ENCODE measurements around the gene FRMD7.
"Not testable (repeated sequence)": the region's sequence is repeated elsewhere in the genome, so short reads cannot be mapped to it uniquely, and the experiment has no call there.

FRMD7 gene

GRCh38 chrX:132127743-132128142, at the start of gene FRMD7:
Gene FRMD7, minus strand, starts transcription at chrX:132128020. Its CDS starts 176 bp downstream, at chrX:132127844.
- no peak within 1 kb of the TSS for H3K4me3 ChIP-seq (ENCODE audit: low read length)
- TF ChIP-seq ZNF274 (IDR thresholded peaks at IDR 0.05; ENCODE audit: low read depth, low read length) = no peak

- no peak overlapping the region for H3K4me3 ChIP-seq (ENCODE audit: low read length)
- no peak for TF ChIP-seq ZNF274 (IDR thresholded peaks at IDR 0.05; ENCODE audit: low read depth, low read length)
Observed at GRCh38 chrX:132173647-132174046, 45.8 kb upstream of the FRMD7 start.

GRCh38 chrX:132171881-132172280, 44.1 kb upstream of the FRMD7 start:
- TF ChIP-seq ZNF274 (IDR thresholded peaks at IDR 0.05; ENCODE audit: low read depth, low read length) = no peak
- H3K4me3 ChIP-seq (ENCODE audit: low read length) = no peak overlapping the region

GRCh38 chrX:132171478-132171877, 43.7 kb upstream of the FRMD7 start:
- no peak overlapping the region for H3K4me3 ChIP-seq (ENCODE audit: low read length)
- no peak for TF ChIP-seq ZNF274 (IDR thresholded peaks at IDR 0.05; ENCODE audit: low read depth, low read length)

GRCh38 chrX:132169554-132169953, 41.7 kb upstream of the FRMD7 start:
- TF ChIP-seq ZNF274 (IDR thresholded peaks at IDR 0.05; ENCODE audit: low read depth, low read length) = no peak
- H3K4me3 ChIP-seq (ENCODE audit: low read length) = no peak overlapping the region

- TF ChIP-seq ZNF274 (IDR thresholded peaks at IDR 0.05; ENCODE audit: low read depth, low read length) = no peak
- H3K4me3 ChIP-seq (ENCODE audit: low read length) = no peak overlapping the region
Observed at GRCh38 chrX:132165651-132166050, 37.8 kb upstream of the FRMD7 start.

GRCh38 chrX:132165005-132165404, 37.2 kb upstream of the FRMD7 start:
- H3K4me3 ChIP-seq (ENCODE audit: low read length) = no peak overlapping the region
- TF ChIP-seq ZNF274 (IDR thresholded peaks at IDR 0.05; ENCODE audit: low read depth, low read length) = no peak

- not testable (repeated sequence) for H3K4me3 ChIP-seq (ENCODE audit: low read length)
Observed at GRCh38 chrX:132163094-132163493, 35.3 kb upstream of the FRMD7 start.

- no peak for TF ChIP-seq ZNF274 (IDR thresholded peaks at IDR 0.05; ENCODE audit: low read depth, low read length)
- no peak overlapping the region for H3K4me3 ChIP-seq (ENCODE audit: low read length)
Observed at GRCh38 chrX:132153166-132153565, 25.3 kb upstream of the FRMD7 start.

GRCh38 chrX:132146456-132146855, 18.6 kb upstream of the FRMD7 start:
- no peak for TF ChIP-seq ZNF274 (IDR thresholded peaks at IDR 0.05; ENCODE audit: low read depth, low read length)
- H3K4me3 ChIP-seq (ENCODE audit: low read length) = no peak overlapping the region

GRCh38 chrX:132144061-132144460, 16.2 kb upstream of the FRMD7 start:
- no peak overlapping the region for H3K4me3 ChIP-seq (ENCODE audit: low read length)
- no peak for TF ChIP-seq ZNF274 (IDR thresholded peaks at IDR 0.05; ENCODE audit: low read depth, low read length)

GRCh38 chrX:132125906-132126305, 1.9 kb downstream of the FRMD7 start:
- H3K4me3 ChIP-seq (ENCODE audit: low read length) = no peak overlapping the region
- no peak for TF ChIP-seq ZNF274 (IDR thresholded peaks at IDR 0.05; ENCODE audit: low read depth, low read length)

- H3K4me3 ChIP-seq (ENCODE audit: low read length) = no peak overlapping the region
- TF ChIP-seq ZNF274 (IDR thresholded peaks at IDR 0.05; ENCODE audit: low read depth, low read length) = no peak
Observed at GRCh38 chrX:132120913-132121312, 6.9 kb downstream of the FRMD7 start.

GRCh38 chrX:132119821-132120515, 7.9 kb downstream of the FRMD7 start:
- H3K4me3 ChIP-seq (ENCODE audit: low read length) = no peak overlapping the region
- no peak for TF ChIP-seq ZNF274 (IDR thresholded peaks at IDR 0.05; ENCODE audit: low read depth, low read length)

- TF ChIP-seq ZNF274 (IDR thresholded peaks at IDR 0.05; ENCODE audit: low read depth, low read length) = no peak
- no peak overlapping the region for H3K4me3 ChIP-seq (ENCODE audit: low read length)
Observed at GRCh38 chrX:132119283-132119682, 8.5 kb downstream of the FRMD7 start.

- no peak overlapping the region for H3K4me3 ChIP-seq (ENCODE audit: low read length)
- TF ChIP-seq ZNF274 (IDR thresholded peaks at IDR 0.05; ENCODE audit: low read depth, low read length) = no peak
Observed at GRCh38 chrX:132118358-132118757, 9.5 kb downstream of the FRMD7 start.

All from GM08714 (cell line).